Liver (tissue), 3 donors: Measurements from ENCODE around the gene GOLGA6D.

Experiments
- CTCF ChIP-seq: fragments of 150-350 bp; IDR thresholded peaks from 2 replicates; pipeline ENCODE4 v1.5.1; 2017; ENCODE audit warnings: improper control_type of control experiment, low read depth, low read length; ENCODE audit not compliant: missing input control
- FOXA1 ChIP-seq: IDR thresholded peaks from 2 replicates; pipeline ENCODE4 v1.6.1; 2016; ENCODE audit warnings: antibody characterized with exemption
- HNF4A ChIP-seq, 2 donors: conservative IDR thresholded peaks; 2 replicates each; pipeline ENCODE4 v1.6.1; 2016; ENCODE audit warnings: antibody characterized with exemption in 2 of 2, mild to moderate bottlenecking in 2 of 2
- RAD21 ChIP-seq, 2 donors: IDR thresholded peaks; 2 replicates each; pipeline ENCODE4 v1.6.1; 2016; ENCODE audit warnings: antibody characterized with exemption in 2 of 2, mild to moderate bottlenecking in 2 of 2
- REST ChIP-seq: IDR thresholded peaks from 2 replicates; pipeline ENCODE4 v1.6.1; 2016; ENCODE audit warnings: antibody characterized with exemption, mild to moderate bottlenecking
- YY1 ChIP-seq: IDR thresholded peaks from 2 replicates; pipeline ENCODE4 v1.6.1; 2016; ENCODE audit warnings: antibody characterized with exemption, mild to moderate bottlenecking
- TF ChIP-seq, protein P1 (sequence below): IDR thresholded peaks from 2 replicates; pipeline ENCODE4 v1.6.1; 2016; ENCODE audit warnings: antibody characterized with exemption
- TF ChIP-seq, protein P2 (sequence below): IDR thresholded peaks from 2 replicates; pipeline ENCODE4 v1.6.1; 2016; ENCODE audit warnings: antibody characterized with exemption
- TF ChIP-seq, protein P3 (sequence below): IDR thresholded peaks from 2 replicates; pipeline ENCODE4 v1.6.1; 2016; ENCODE audit warnings: antibody characterized with exemption
- donor health status: healthy.
- donor health status: healthy.

DNA sequence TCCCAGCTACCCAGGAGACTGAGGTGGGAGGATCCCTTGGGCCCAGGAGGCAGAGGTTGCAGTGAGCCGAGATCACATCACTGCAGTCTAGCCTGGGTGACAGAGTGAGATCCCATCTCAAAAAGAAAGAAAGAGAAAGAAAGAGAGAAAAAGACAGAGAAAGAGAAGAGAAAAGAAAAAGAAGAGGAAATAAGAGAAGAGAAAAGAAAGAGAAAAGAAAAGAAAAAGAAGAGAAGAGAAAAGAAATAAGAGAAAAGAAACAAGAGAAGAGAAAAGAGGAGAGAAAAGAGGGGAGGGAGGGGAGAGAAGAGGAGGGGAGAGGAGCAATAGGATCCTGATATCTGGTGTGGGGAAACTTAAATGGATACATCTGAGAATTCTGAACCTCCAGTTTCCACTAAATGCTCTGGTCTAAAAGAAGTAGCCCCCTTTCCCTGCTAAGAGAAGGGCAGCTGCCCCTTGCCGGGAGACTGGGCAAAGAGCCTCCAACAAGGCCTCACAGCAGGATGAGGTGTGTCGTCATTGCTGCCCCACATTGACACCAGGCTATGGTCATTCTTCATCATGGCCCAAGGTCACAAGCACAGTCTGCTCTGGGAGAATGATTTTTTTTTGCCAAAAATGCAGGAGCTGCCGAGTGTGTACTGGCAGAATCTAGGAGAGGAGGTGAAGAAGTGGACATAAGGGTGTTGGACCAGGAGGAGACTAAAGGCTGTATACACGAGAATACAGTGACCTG is 32.1 kb downstream of the GOLGA6D start:
- TF ChIP-seq CTCF (no peak), YY1 (no peak), FOXA1 (no peak), HNF4A (conservative IDR thresholded peaks at IDR 0.05) (no peak), REST (no peak), RAD21 (IDR thresholded peaks at IDR 0.05) (no peak)
- TF ChIP-seq, protein P1, sequence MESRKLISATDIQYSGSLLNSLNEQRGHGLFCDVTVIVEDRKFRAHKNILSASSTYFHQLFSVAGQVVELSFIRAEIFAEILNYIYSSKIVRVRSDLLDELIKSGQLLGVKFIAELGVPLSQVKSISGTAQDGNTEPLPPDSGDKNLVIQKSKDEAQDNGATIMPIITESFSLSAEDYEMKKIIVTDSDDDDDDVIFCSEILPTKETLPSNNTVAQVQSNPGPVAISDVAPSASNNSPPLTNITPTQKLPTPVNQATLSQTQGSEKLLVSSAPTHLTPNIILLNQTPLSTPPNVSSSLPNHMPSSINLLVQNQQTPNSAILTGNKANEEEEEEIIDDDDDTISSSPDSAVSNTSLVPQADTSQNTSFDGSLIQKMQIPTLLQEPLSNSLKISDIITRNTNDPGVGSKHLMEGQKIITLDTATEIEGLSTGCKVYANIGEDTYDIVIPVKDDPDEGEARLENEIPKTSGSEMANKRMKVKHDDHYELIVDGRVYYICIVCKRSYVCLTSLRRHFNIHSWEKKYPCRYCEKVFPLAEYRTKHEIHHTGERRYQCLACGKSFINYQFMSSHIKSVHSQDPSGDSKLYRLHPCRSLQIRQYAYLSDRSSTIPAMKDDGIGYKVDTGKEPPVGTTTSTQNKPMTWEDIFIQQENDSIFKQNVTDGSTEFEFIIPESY, result no peak
- TF ChIP-seq, protein P2, sequence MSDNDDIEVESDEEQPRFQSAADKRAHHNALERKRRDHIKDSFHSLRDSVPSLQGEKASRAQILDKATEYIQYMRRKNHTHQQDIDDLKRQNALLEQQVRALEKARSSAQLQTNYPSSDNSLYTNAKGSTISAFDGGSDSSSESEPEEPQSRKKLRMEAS, result no peak
- TF ChIP-seq, protein P3, sequence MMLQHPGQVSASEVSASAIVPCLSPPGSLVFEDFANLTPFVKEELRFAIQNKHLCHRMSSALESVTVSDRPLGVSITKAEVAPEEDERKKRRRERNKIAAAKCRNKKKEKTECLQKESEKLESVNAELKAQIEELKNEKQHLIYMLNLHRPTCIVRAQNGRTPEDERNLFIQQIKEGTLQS, result no peak
